ENCODE data around the gene PLCB1. TPM values are rescaled to one million over a fixed set of nuclear protein-coding genes. Genes with fewer than 3 reads are reported as not detected.

PLCB1 gene
- total RNA-seq, 1 experiment from 2014 or later, result 4.4 TPM

- Histone ChIP-seq H3K9ac (ENCODE audit: low read length) (no peak overlapping the region), H3K4me1 (ENCODE audit: insufficient read depth, low read length) (no peaks in the 10 kb centered on the region), H2AFZ (ENCODE audit: low read length) (no peak overlapping the region), H3K9me2 (replicated peaks; ENCODE audit: low read length) (no peaks in the 10 kb centered on the region), H3K79me2 (ENCODE audit: low read length) (no peaks in the 10 kb centered on the region), H3K4me3 (ENCODE audit: low read length) (no peak overlapping the region), H4K20me1 (ENCODE audit: low read length) (peaks cover 5% of the 10 kb centered on the region; the same call in 1 of the 2 replicates), H3K27me3 (ENCODE audit: low read length) (peaks cover 9% of the 10 kb centered on the region; the same call in 1 of the 2 replicates), H3K4me2 (ENCODE audit: low read length) (no peak overlapping the region), H3K27ac (ENCODE audit: low read length) (no peak overlapping the region), H3F3A (ENCODE audit: low read length, unreplicated experiment) (no peaks in the 10 kb centered on the region), H3K36me3 (ENCODE audit: low read depth, low read length) (no peaks in the 10 kb centered on the region), H3K9me3 (ENCODE audit: low read length) (no peaks in the 10 kb centered on the region)
- CTCF ChIA-PET, result no interaction called here
- POLR2A ChIA-PET (ENCODE audit: unreplicated experiment), result no interaction called here
- no TSS peak for BruUV-seq (replicated peaks)
- no peak for TF ChIP-seq EZH2 (IDR thresholded peaks at IDR 0.05; ENCODE audit: low read length, unreplicated experiment)
- no peak for TF ChIP-seq CTCF (conservative IDR thresholded peaks at IDR 0.05; ENCODE audit: low read depth, low read length)
- TF ChIP-seq EZH2phosphoT487 (IDR thresholded peaks at IDR 0.05; ENCODE audit: borderline replicate concordance, low read length), result no peak
- DNase-seq (no peak), ATAC-seq (no peak)
- intact Hi-C loops (cut with micrococcal nuclease), result no loop called here
Measured at GRCh38 chr20:8402798-8403197, 270.7 kb downstream of the PLCB1 start.

- H3K36me3 ChIP-seq (ENCODE audit: low read depth, low read length), result no peaks in the 10 kb centered on the region
- no TSS peak for BruUV-seq (replicated peaks)
- H4K20me1 ChIP-seq (ENCODE audit: low read length), result peaks cover 5% of the 10 kb centered on the region; the same call in 1 of the 2 replicates
- H3K4me1 ChIP-seq (ENCODE audit: insufficient read depth, low read length), result no peaks in the 10 kb centered on the region
- intact Hi-C loops (cut with micrococcal nuclease), result no loop called here
- TF ChIP-seq CTCF (conservative IDR thresholded peaks at IDR 0.05; ENCODE audit: low read depth, low read length), result no peak
- no peak for TF ChIP-seq EZH2phosphoT487 (IDR thresholded peaks at IDR 0.05; ENCODE audit: borderline replicate concordance, low read length)
- TF ChIP-seq EZH2 (IDR thresholded peaks at IDR 0.05; ENCODE audit: low read length, unreplicated experiment), result no peak
- no peak overlapping the region for H3K4me2 ChIP-seq (ENCODE audit: low read length)
- DNase-seq (no peak), ATAC-seq (no peak)
- no peaks in the 10 kb centered on the region for H3K79me2 ChIP-seq (ENCODE audit: low read length)
- H3K4me3 ChIP-seq (ENCODE audit: low read length), result no peak overlapping the region
- ChIA-PET CTCF (no interaction called here), POLR2A (ENCODE audit: unreplicated experiment) (interaction anchor here (0.6 kb wide), 1 partner anchor 329 kb away, joined by 3 read pairs; no protein-coding TSS in a partner anchor)
- H3K9me2 ChIP-seq (replicated peaks; ENCODE audit: low read length), result no peaks in the 10 kb centered on the region
- H3K9me3 ChIP-seq (ENCODE audit: low read length), result no peaks in the 10 kb centered on the region
- H3K9ac ChIP-seq (ENCODE audit: low read length), result no peak overlapping the region
- peaks cover 12% of the 10 kb centered on the region; the same call in 1 of the 2 replicates for H3K27me3 ChIP-seq (ENCODE audit: low read length)
- no peaks in the 10 kb centered on the region for H3F3A ChIP-seq (ENCODE audit: low read length, unreplicated experiment)
- no peak overlapping the region for H2AFZ ChIP-seq (ENCODE audit: low read length)
- H3K27ac ChIP-seq (ENCODE audit: low read length), result no peak overlapping the region
Measured at GRCh38 chr20:8404912-8405635, 273.0 kb downstream of the PLCB1 start.

GRCh38 chr20:8406391-8406790 lies 274.3 kb downstream of the PLCB1 start:
- no TSS peak for BruUV-seq (replicated peaks)
- no peaks in the 10 kb centered on the region for H3K9me2 ChIP-seq (replicated peaks; ENCODE audit: low read length)
- no peak overlapping the region for H3K4me2 ChIP-seq (ENCODE audit: low read length)
- no peaks in the 10 kb centered on the region for H3K79me2 ChIP-seq (ENCODE audit: low read length)
- intact Hi-C loops (cut with micrococcal nuclease), result no loop called here
- H3K9ac ChIP-seq (ENCODE audit: low read length), result no peak overlapping the region
- H2AFZ ChIP-seq (ENCODE audit: low read length), result no peak overlapping the region
- H3K4me3 ChIP-seq (ENCODE audit: low read length), result no peak overlapping the region
- no peak overlapping the region for H3K27ac ChIP-seq (ENCODE audit: low read length)
- ChIA-PET POLR2A (ENCODE audit: unreplicated experiment) (no interaction called here), CTCF (no interaction called here)
- ATAC-seq (no peak), DNase-seq (no peak)
- peaks cover 4% of the 10 kb centered on the region; the same call in 1 of the 2 replicates for H4K20me1 ChIP-seq (ENCODE audit: low read length)
- H3K36me3 ChIP-seq (ENCODE audit: low read depth, low read length), result no peaks in the 10 kb centered on the region
- H3F3A ChIP-seq (ENCODE audit: low read length, unreplicated experiment), result no peaks in the 10 kb centered on the region
- no peaks in the 10 kb centered on the region for H3K9me3 ChIP-seq (ENCODE audit: low read length)
- no peak for TF ChIP-seq CTCF (conservative IDR thresholded peaks at IDR 0.05; ENCODE audit: low read depth, low read length)
- no peak for TF ChIP-seq EZH2phosphoT487 (IDR thresholded peaks at IDR 0.05; ENCODE audit: borderline replicate concordance, low read length)
- no peak for TF ChIP-seq EZH2 (IDR thresholded peaks at IDR 0.05; ENCODE audit: low read length, unreplicated experiment)
- H3K27me3 ChIP-seq (ENCODE audit: low read length), result peaks cover 15% of the 10 kb centered on the region; the same call in 1 of the 2 replicates
- no peaks in the 10 kb centered on the region for H3K4me1 ChIP-seq (ENCODE audit: insufficient read depth, low read length)

All from PC-3 (cell line).